Hematopoietic multipotent progenitor cell treated with erythropoietin and hydrocortisone succinate and interleukin-3 and kit ligand, for 15 days (in vitro differentiated cells): ENCODE measurements around the gene RAB39B.
"Not testable (repeated sequence)": the region's sequence is repeated elsewhere in the genome, so short reads cannot be mapped to it uniquely, and the experiment has no call there.

ENCODE experiments used
- DNase-seq: peaks from one replicate; pipeline ENCODE4 v3.0.0-alpha.2; 2015; ENCODE audit warnings: low spot score

Gene RAB39B

GRCh38 chrX:155263854-155264628 is at the start of gene RAB39B:
Gene RAB39B (minus strand): TSS chrX:155264491. CDS start chrX:155264288, 203 bp downstream.
- peak; percentile 72 for DNase-seq

- no peak for DNase-seq
Measured at GRCh38 chrX:155313766-155314165, 49.5 kb upstream of the RAB39B start.

- no peak for DNase-seq
Measured at GRCh38 chrX:155293771-155294170, 29.5 kb upstream of the RAB39B start.

- DNase-seq: no peak
Measured at GRCh38 chrX:155279873-155280272, 15.6 kb upstream of the RAB39B start.

- no peak for DNase-seq
Measured at GRCh38 chrX:155270969-155271368, 6.7 kb upstream of the RAB39B start.

GRCh38 chrX:155267995-155268394 is 3.7 kb upstream of the RAB39B start:
- not testable (repeated sequence) for DNase-seq

- DNase-seq: no peak
Measured at GRCh38 chrX:155266439-155266838, 2.1 kb upstream of the RAB39B start.

GRCh38 chrX:155262970-155263754 is 1.1 kb downstream of the RAB39B start:
- no peak for DNase-seq

GRCh38 chrX:155259752-155260151 is 4.5 kb downstream of the RAB39B start:
- no peak for DNase-seq

- no peak for DNase-seq
Measured at GRCh38 chrX:155251391-155251790, 12.9 kb downstream of the RAB39B start.

- no peak for DNase-seq
Measured at GRCh38 chrX:155247497-155247896, 16.8 kb downstream of the RAB39B start.

- no peak for DNase-seq
Measured at GRCh38 chrX:155246748-155247147, 17.5 kb downstream of the RAB39B start.

- DNase-seq: no peak
Measured at GRCh38 chrX:155242300-155242699, 22.0 kb downstream of the RAB39B start.

GRCh38 chrX:155237719-155238118 is 26.6 kb downstream of the RAB39B start:
- DNase-seq: no peak

GRCh38 chrX:155235891-155236290 is 28.4 kb downstream of the RAB39B start:
- no peak for DNase-seq

- DNase-seq: no peak
Measured at GRCh38 chrX:155231163-155231562, 33.1 kb downstream of the RAB39B start.

GRCh38 chrX:155225774-155226173 is 38.5 kb downstream of the RAB39B start:
- DNase-seq: no peak

- DNase-seq: not testable (repeated sequence)
Measured at GRCh38 chrX:155223746-155224145, 40.5 kb downstream of the RAB39B start.

- no peak for DNase-seq
Measured at GRCh38 chrX:155221351-155221750, 42.9 kb downstream of the RAB39B start.

GRCh38 chrX:155218777-155219176 is 45.5 kb downstream of the RAB39B start:
- peak; percentile 41 for DNase-seq

- no peak for DNase-seq
Measured at GRCh38 chrX:155216940-155217440, 47.3 kb downstream of the RAB39B start.

GRCh38 chrX:155216179-155216939 is 47.9 kb downstream of the RAB39B start, which contains the start of gene VBP1:
Gene VBP1 (plus strand): TSS chrX:155216460. CDS start chrX:155216483, 23 bp downstream.
- DNase-seq: peak; percentile 89
